ENCODE measurements around the gene RPL7A. TPM values are rescaled to one million over a fixed set of nuclear protein-coding genes. Genes with fewer than 3 reads are reported as not detected.

The RPL7A gene
- total and polyA plus RNA-seq, 2 of the 13 experiments (the other 11 are each of a cell fraction or from before 2014, with no cell fraction given): 2,401 to 2,938 TPM

- TF ChIP-seq ZFP36L2 (CRISPR knock-in tag; IDR thresholded peaks at IDR 0.05): no peak
- TF ChIP-seq, protein P1, sequence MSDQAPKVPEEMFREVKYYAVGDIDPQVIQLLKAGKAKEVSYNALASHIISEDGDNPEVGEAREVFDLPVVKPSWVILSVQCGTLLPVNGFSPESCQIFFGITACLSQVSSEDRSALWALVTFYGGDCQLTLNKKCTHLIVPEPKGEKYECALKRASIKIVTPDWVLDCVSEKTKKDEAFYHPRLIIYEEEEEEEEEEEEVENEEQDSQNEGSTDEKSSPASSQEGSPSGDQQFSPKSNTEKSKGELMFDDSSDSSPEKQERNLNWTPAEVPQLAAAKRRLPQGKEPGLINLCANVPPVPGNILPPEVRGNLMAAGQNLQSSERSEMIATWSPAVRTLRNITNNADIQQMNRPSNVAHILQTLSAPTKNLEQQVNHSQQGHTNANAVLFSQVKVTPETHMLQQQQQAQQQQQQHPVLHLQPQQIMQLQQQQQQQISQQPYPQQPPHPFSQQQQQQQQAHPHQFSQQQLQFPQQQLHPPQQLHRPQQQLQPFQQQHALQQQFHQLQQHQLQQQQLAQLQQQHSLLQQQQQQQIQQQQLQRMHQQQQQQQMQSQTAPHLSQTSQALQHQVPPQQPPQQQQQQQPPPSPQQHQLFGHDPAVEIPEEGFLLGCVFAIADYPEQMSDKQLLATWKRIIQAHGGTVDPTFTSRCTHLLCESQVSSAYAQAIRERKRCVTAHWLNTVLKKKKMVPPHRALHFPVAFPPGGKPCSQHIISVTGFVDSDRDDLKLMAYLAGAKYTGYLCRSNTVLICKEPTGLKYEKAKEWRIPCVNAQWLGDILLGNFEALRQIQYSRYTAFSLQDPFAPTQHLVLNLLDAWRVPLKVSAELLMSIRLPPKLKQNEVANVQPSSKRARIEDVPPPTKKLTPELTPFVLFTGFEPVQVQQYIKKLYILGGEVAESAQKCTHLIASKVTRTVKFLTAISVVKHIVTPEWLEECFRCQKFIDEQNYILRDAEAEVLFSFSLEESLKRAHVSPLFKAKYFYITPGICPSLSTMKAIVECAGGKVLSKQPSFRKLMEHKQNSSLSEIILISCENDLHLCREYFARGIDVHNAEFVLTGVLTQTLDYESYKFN (CRISPR knock-in tag; conservative IDR thresholded peaks at IDR 0.05): peak; percentile 30; the same call in 1 of the 2 replicates
- TF ChIP-seq ZNF792 (CRISPR knock-in tag; IDR thresholded peaks at IDR 0.05): no peak
- 0 out of 2 replicates have a peak, but pooled peaks have one; percentile 80 for TF ChIP-seq ZNF761 (CRISPR knock-in tag; conservative IDR thresholded peaks at IDR 0.05)
- TF ChIP-seq TEAD3 (CRISPR knock-in tag; optimal IDR thresholded peaks at IDR 0.05; ENCODE audit: borderline replicate concordance): peak; percentile 20
- peak; percentile 63; the same call in 1 of the 2 replicates for TF ChIP-seq ZNF777 (CRISPR knock-in tag; IDR thresholded peaks at IDR 0.05)
- no peak for TF ChIP-seq ZNF644 (CRISPR knock-in tag; IDR thresholded peaks at IDR 0.05; ENCODE audit: low read depth)
- TF ChIP-seq ARID2 (CRISPR knock-in tag; IDR thresholded peaks at IDR 0.05; ENCODE audit: borderline replicate concordance): no peak
- TF ChIP-seq ZNF883 (CRISPR knock-in tag; IDR thresholded peaks at IDR 0.05; ENCODE audit: not compliant biosample characterization): no peak
- peak; percentile 65; the same call in 1 of the 2 replicates for TF ChIP-seq POLR2AphosphoS5 (IDR thresholded peaks at IDR 0.05; ENCODE audit: low read depth, low read length)
- no peak for TF ChIP-seq ZNF343 (CRISPR knock-in tag; IDR thresholded peaks at IDR 0.05)
- no peak for TF ChIP-seq MATR3 (CRISPR knock-in tag; IDR thresholded peaks at IDR 0.05)
- no peak; the same call in 1 of the 2 replicates for TF ChIP-seq ETV6 (CRISPR knock-in tag; conservative IDR thresholded peaks at IDR 0.05)
- TF ChIP-seq GABPB1 (CRISPR knock-in tag; IDR thresholded peaks at IDR 0.05): peak; percentile 84
- TF ChIP-seq ZNF570 (CRISPR knock-in tag; IDR thresholded peaks at IDR 0.05; ENCODE audit: borderline replicate concordance): no peak
- peak; percentile 16; the same call in 1 of the 2 replicates for TF ChIP-seq ZNF772 (CRISPR knock-in tag; IDR thresholded peaks at IDR 0.05)
- TF ChIP-seq FOXA3 (CRISPR knock-in tag; IDR thresholded peaks at IDR 0.05): peak; percentile 38; the same call in 1 of the 2 replicates
- no peak for TF ChIP-seq ZNF280D (CRISPR knock-in tag; IDR thresholded peaks at IDR 0.05)
- no peak for TF ChIP-seq MEF2D (CRISPR knock-in tag; IDR thresholded peaks at IDR 0.05)
- TF ChIP-seq ZC3H13 (CRISPR knock-in tag; IDR thresholded peaks at IDR 0.05): peak; percentile 63; the same call in 1 of the 2 replicates
- no peak for TF ChIP-seq CBX1 (IDR thresholded peaks at IDR 0.05; ENCODE audit: low read depth)
- no peak for TF ChIP-seq HMGA1 (CRISPR knock-in tag; conservative IDR thresholded peaks at IDR 0.05)
- TF ChIP-seq PHF5A (CRISPR knock-in tag; IDR thresholded peaks at IDR 0.05; ENCODE audit: low read depth, unreplicated experiment): peak; percentile 33
- TF ChIP-seq ZNF83 (CRISPR knock-in tag; IDR thresholded peaks at IDR 0.05; ENCODE audit: borderline replicate concordance): 0 out of 2 replicates have a peak, but pooled peaks have one; percentile 80
- 0 out of 2 replicates have a peak, but pooled peaks have one; percentile 6 for TF ChIP-seq MTF1 (CRISPR knock-in tag; IDR thresholded peaks at IDR 0.05)
Observed at GRCh38 chr9:133375724-133376654, 28.0 kb downstream of the RPL7A start, which contains the start of the genes STKLD1 and SURF4 (continued).

Data from HepG2 (cell line).